A204.1 (cell line): ENCODE data around the gene TRAPPC14.

Source experiments
- FAIRE-seq: peaks from 2 replicates; lab custom pipeline; 2012; peaks lifted over from hg19 to GRCh38; lab: Jason Lieb, UNC

TRAPPC14 gene

DNA sequence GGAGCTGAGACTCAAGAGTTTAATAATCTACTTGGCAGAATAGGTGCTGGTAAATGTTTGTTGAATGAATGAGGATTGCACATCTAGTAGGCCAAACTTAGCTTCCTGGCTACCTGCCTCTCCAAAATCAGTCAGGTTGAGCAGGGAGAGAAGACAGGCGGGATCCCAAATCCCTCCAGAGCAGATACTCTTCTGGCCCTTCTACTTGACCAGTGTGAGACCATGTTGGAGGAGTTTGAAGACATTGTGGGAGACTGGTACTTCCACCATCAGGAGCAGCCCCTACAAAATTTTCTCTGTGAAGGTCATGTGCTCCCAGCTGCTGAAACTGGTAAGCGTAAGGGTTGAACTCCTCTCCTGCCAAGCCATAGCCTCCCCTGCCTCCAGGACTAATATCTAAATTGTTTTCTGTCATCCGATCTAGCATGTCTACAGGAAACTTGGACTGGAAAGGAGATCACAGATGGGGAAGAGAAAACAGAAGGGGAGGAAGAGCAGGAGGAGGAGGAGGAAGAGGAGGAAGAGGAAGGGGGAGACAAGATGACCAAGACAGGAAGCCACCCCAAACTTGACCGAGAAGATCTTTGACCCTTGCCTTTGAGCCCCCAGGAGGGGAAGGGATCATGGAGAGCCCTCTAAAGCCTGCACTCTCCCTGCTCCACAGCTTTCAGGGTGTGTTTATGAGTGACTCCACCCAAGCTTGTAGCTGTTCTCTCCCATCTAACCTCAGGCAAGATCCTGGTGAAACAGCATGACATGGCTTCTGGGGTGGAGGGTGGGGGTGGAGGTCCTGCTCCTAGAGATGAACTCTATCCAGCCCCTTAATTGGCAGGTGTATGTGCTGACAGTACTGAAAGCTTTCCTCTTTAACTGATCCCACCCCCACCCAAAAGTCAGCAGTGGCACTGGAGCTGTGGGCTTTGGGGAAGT lies 34.0 kb downstream of the TRAPPC14 start:
- FAIRE-seq: no peak

DNA sequence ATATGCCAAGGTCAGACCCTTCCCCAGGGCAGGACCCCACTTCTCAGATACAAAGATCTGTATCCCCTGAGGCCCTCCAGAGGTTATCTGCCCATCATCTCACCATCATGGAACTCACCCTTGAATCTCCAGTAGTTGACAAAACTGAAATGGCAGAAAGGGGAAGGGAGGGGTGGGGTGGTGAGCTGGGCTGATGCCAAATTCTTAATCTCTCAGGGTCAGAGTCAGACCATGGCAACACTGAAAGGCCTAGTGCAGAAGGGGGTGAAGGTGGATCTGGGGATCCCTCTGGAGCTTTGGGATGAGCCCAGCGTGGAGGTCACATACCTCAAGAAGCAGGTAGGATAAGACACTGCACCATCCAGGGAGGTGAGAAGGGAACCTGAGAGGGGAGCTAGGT lies 36.0 kb downstream of the TRAPPC14 start:
- FAIRE-seq: no peak

- FAIRE-seq: no peak
These were observed 36.5 kb downstream of the TRAPPC14 start for GRCh38 chr7:100122067-100122466.

DNA sequence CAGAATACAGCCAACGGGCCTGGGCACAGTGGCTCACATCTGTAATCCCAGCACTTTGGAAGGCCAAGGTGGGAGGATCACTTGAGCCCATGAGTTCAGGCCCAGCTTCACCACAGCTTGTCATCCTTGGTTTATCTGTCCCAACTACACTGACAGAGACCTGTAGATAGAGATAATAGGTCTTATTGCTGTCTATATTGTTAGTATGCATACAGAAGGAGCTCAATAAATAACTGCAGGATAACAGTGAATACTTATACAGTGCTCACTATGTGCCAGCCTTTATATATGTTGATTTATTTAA lies 37.8 kb downstream of the TRAPPC14 start:
- no peak for FAIRE-seq

DNA sequence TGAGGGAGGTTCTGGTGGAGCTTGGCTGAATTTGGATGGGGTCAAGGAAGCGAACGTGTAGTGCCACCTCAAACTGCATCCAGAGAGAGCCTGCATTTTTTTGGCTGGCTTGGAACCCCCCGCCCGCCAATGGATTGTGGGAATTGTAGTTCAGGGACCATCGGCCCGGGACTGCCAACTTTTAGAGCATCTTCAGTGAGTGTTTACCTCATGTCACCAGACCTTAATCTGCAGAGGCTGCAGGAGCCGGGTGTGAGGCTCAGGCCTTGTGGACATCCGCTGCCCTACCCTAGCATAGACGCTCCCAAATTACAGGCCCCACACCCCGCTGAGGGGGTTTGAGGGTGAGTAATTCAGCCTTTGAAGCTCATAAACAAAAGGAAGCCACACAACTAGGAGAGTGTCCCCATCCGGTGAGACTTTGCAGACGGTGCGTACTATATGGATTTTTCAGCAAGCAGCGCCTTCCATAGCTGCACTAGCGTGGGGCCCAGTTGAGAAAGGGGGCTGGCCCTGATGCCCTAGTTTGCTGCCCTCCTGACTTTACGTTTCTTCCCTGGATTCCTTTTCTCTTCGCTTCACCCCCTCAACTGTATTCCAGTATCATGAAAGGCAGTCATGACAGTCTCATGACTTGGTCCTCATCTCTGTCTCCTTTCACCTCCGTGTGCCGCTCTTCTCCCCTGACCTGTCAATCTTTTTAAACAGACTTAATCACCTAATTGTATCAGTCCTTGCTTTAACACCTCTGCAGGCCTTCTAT lies 38.4 kb downstream of the TRAPPC14 start:
- FAIRE-seq: no peak

DNA sequence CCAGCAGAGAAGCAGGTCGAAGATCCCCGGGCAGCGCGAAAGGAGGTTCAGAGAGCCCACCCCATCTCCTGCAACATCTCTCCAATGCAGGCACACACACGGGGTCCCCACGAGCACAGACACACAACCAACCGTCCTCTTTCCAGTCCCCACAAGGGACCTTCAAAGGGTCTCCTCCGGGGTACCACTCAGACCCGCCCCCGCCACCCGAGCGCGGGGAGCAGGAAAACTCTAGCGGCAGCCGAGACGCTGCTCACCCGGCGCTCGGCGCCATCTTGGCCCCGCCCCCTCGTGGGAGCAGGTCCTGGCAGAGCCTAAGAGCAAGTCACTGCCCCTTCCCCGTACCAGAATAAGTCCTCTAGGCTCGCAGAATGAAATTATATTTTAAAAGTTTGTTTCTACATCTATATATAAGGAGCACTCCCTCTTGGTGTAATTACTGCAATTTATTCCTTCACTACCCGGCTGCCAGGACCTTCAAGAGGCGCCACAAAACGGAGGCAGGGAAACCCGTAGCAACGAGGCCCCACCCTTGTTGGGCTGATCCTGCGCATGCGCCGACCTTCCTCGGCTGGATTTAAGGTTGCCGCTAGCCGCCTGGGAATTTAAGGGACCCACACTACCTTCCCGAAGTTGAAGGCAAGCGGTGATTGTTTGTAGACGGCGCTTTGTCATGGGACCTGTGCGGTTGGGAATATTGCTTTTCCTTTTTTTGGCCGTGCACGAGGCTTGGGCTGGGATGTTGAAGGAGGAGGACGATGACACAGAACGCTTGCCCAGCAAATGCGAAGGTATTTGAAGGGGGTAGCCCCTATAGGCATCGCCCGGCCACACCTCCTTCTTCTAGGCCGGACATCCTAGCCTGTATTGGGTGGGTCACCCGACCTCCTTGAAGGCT lies 39.2 kb downstream of the TRAPPC14 start, which contains the start of the genes CNPY4 and TAF6:
Gene CNPY4 (plus strand): TSS at position 563 of the 898 bp plus-strand sequence. CDS start 111 bp downstream, at position 674.
Gene TAF6 (minus strand): TSS at position 287 of the 898 bp plus-strand sequence. CDS start 5,149 bp downstream, outside the sequence.
- peak; percentile 78 for FAIRE-seq

- no peak for FAIRE-seq
These were observed 40.0 kb downstream of the TRAPPC14 start for GRCh38 chr7:100118388-100119071.

GRCh38 chr7:100115026-100115425 lies 43.5 kb downstream of the TRAPPC14 start:
- no peak for FAIRE-seq

DNA sequence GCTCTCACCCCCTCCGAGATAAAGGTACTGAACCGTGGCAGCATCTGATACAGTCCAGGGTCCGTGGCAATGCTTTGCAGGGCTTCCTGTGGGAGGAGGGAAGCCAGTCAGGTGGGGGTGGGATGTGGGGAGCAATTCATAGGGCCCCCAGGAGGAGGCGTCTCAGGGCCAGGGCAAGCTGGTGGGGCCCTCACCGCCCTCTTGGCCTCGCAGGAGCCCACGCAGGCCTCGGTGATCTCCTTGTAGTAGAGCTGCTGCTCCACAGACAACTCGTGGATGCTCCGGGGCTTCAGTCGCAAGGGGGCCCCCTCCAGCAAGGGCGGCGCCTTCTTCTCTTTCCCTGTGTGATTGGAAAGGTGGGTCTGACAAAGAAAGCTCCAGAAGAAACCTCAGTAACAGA lies 46.6 kb downstream of the TRAPPC14 start:
- FAIRE-seq: no peak

- no peak for FAIRE-seq
These were observed 47.4 kb downstream of the TRAPPC14 start for GRCh38 chr7:100111156-100111555.

- no peak for FAIRE-seq
These were observed 48.9 kb downstream of the TRAPPC14 start for GRCh38 chr7:100109521-100110163.

GRCh38 chr7:100107890-100108289 lies 50.6 kb downstream of the TRAPPC14 start:
- FAIRE-seq: no peak

- no peak for FAIRE-seq
These were observed 51.3 kb downstream of the TRAPPC14 start for GRCh38 chr7:100107125-100107737.

DNA sequence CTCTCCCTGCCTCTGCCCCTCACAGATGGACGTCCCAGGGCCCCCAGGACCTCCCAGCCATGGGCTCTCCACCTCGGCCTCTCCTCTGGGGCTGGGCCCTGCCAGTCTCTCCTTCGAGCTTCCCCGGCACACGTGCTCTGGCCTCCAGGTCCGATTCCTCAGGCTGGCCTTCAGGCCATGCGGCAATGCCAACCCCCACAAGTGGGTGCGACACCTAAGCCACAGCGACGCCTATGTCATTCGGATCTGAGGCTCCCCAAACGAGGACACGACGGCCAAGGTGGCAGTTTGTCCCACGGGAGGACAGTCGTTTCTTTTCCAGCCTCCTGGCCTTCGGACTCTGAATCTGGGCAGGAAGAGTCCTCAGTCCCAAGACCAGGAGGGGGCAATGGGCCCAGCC lies 51.9 kb downstream of the TRAPPC14 start:
- FAIRE-seq: no peak

DNA sequence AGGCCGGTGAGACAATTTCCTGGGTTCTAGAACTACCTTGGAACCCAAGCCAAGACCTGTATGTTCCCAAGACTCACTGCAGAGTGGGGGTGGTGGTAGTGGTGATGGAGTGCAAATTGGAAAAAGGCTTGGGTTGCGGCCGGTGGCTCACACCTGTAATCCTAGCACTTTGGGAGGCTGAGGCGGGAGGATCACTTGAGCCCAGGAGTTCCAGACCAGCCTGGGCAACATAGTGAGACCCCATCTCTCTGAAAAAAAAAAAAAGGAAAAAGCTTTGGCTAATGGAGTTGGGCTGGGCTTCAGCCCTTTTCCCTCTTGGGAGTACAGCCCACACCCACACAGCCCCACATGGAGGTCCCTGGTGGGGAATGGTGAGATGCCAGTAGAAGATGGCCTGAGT lies 53.0 kb downstream of the TRAPPC14 start:
- FAIRE-seq: no peak
